ENCODE measurements around the gene SHOC1.
"Not testable (repeated sequence)": the region's sequence is repeated elsewhere in the genome, so short reads cannot be mapped to it uniquely, and the experiment has no call there.

DNA sequence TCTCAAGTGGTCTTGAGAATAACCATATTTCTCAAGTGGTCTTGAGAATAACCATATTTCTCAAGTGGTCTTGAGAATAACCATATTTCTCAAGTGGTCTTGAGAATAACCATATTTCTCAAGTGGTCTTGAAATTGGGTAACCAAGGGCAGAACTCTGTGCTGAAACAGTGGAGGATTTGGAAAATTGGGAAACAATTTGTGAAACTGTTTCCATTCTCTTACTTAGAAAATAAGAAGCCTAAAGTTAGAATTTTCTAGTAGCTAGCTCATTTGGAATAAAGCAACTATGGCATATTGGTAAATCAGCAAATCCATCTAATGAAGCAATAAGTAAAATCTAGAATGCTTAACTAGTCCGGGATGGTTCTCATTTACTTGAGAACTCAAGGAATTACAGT lies 2.9 kb downstream of the SHOC1 start:
- not testable (repeated sequence) for TF ChIP-seq CTCF (IDR thresholded peaks at IDR 0.05 in 8 of 11, conservative IDR thresholded peaks at IDR 0.05 in 3 of 11); POLR2A (IDR thresholded peaks at IDR 0.05)

All from spleen (tissue), 7 donors.